ENCODE data around the gene VPS37C. TPM values are rescaled to one million over a fixed set of nuclear protein-coding genes. Genes with fewer than 3 reads are reported as not detected.

The VPS37C gene
- total and polyA plus RNA-seq, 2 of the 13 experiments (the other 11 are each of a cell fraction or from before 2014, with no cell fraction given): 7.5 to 8.8 TPM

GRCh38 chr11:61161190-61162091, at the start of gene VPS37C (continued):
- TF ChIP-seq ZSCAN9 (CRISPR knock-in tag; IDR thresholded peaks at IDR 0.05; ENCODE audit: borderline replicate concordance): 0 out of 2 replicates have a peak, but pooled peaks have one; percentile 29
- TF ChIP-seq ZNF263 (CRISPR knock-in tag; IDR thresholded peaks at IDR 0.05): peak; percentile 87
- TF ChIP-seq ZBTB14 (CRISPR knock-in tag; IDR thresholded peaks at IDR 0.05): peak; percentile 88
- TF ChIP-seq ZNF430 (CRISPR knock-in tag; IDR thresholded peaks at IDR 0.05): peak; percentile 93
- peak; percentile 46; the same call in 1 of the 2 replicates for TF ChIP-seq ZNF674 (CRISPR knock-in tag; IDR thresholded peaks at IDR 0.05; ENCODE audit: low read depth)
- no peak for TF ChIP-seq ZHX1 (CRISPR knock-in tag; IDR thresholded peaks at IDR 0.05; ENCODE audit: low read depth)
- peak; percentile 33; the same call in 1 of the 2 replicates for TF ChIP-seq MXD1 (CRISPR knock-in tag; IDR thresholded peaks at IDR 0.05)
- TF ChIP-seq HES4 (CRISPR knock-in tag; IDR thresholded peaks at IDR 0.05; ENCODE audit: borderline replicate concordance): peak; percentile 81; the same call in 1 of the 2 replicates
- TF ChIP-seq ZBTB2 (CRISPR knock-in tag; IDR thresholded peaks at IDR 0.05; ENCODE audit: low read depth): peak; percentile 98
- no peak for TF ChIP-seq DNMT3B (CRISPR knock-in tag; conservative IDR thresholded peaks at IDR 0.05)
- TF ChIP-seq ZBTB7A (CRISPR knock-in tag; IDR thresholded peaks at IDR 0.05): peak; percentile 78
- TF ChIP-seq SPEN (CRISPR knock-in tag; IDR thresholded peaks at IDR 0.05; ENCODE audit: low read depth): peak; percentile 77
- no peak for TF ChIP-seq STAG1 (CRISPR knock-in tag; IDR thresholded peaks at IDR 0.05)
- 0 out of 2 replicates have a peak, but pooled peaks have one; percentile 59 for TF ChIP-seq ZNF383 (CRISPR knock-in tag; IDR thresholded peaks at IDR 0.05; ENCODE audit: borderline replicate concordance)
- no peak for TF ChIP-seq TRIM24 (CRISPR knock-in tag; IDR thresholded peaks at IDR 0.05)
- TF ChIP-seq MXI1 (IDR thresholded peaks at IDR 0.05; ENCODE audit: borderline replicate concordance, low read depth, low read length): peak; percentile 59; the same call in 2 of the 3 replicates
- peak; percentile 81 for TF ChIP-seq ETV5 (CRISPR knock-in tag; IDR thresholded peaks at IDR 0.05; ENCODE audit: borderline replicate concordance)
- no peak for TF ChIP-seq BRCA1 (CRISPR knock-in tag; IDR thresholded peaks at IDR 0.05)
- 0 out of 2 replicates have a peak, but pooled peaks have one; percentile 21 for TF ChIP-seq ARNTL (CRISPR knock-in tag; IDR thresholded peaks at IDR 0.05)
- TF ChIP-seq ZFP91 (CRISPR knock-in tag; IDR thresholded peaks at IDR 0.05; ENCODE audit: borderline replicate concordance): peak; percentile 35; the same call in 1 of the 2 replicates
- TF ChIP-seq REPIN1 (CRISPR knock-in tag; IDR thresholded peaks at IDR 0.05; ENCODE audit: borderline replicate concordance, low read depth): peak; percentile 0; the same call in 1 of the 2 replicates

Measured in HepG2 (cell line).